Astrocyte (in vitro differentiated cells and primary cell): ENCODE results near the gene PP2D1.

Experiments used
- CTCF ChIP-seq: IDR thresholded peaks from 2 replicates; pipeline ENCODE4 v1.5.1; 2011; ENCODE audit warnings: low read depth, mild to moderate bottlenecking, inconsistent platforms, low read length, moderate library complexity; ENCODE audit not compliant: insufficient read depth
- EZH2 ChIP-seq: IDR thresholded peaks from 2 replicates; pipeline ENCODE4 v1.6.1; 2012; ENCODE audit warnings: mild to moderate bottlenecking, low read length, inconsistent platforms; ENCODE audit not compliant: insufficient read depth

- TF ChIP-seq CTCF: no peak
- no peak for TF ChIP-seq EZH2
These were observed 71.4 kb downstream of the PP2D1 start for GRCh38 chr3:19940643-19941042.
